Stimulated activated CD4-positive, alpha-beta T cell treated with anti-CD3 and anti-CD28 coated beads, Interleukin-12 subunit alpha, Interleukin-12 subunit beta, amount 100 ng/mL, for 4 hours (primary cell): ENCODE measurements around the gene NEK7.
"Not testable (repeated sequence)": the region's sequence is repeated elsewhere in the genome, so short reads cannot be mapped to it uniquely, and the experiment has no call there.

ENCODE experiments used
- DNase-seq: peaks from one replicate; pipeline ENCODE4 v3.0.0-alpha.2; 2020

The NEK7 gene

GRCh38 chr1:198173832-198174231 is 17.0 kb downstream of the NEK7 start:
- no peak for DNase-seq

- no peak for DNase-seq
Measured at GRCh38 chr1:198174297-198174696, 17.5 kb downstream of the NEK7 start.

GRCh38 chr1:198175423-198176170 is 18.8 kb downstream of the NEK7 start:
- no peak for DNase-seq

- DNase-seq: no peak
Measured at GRCh38 chr1:198176179-198176578, 19.4 kb downstream of the NEK7 start.

GRCh38 chr1:198177546-198177945 is 20.7 kb downstream of the NEK7 start:
- no peak for DNase-seq

GRCh38 chr1:198178615-198179014 is 21.8 kb downstream of the NEK7 start:
- no peak for DNase-seq

- no peak for DNase-seq
Measured at GRCh38 chr1:198179556-198179981, 22.8 kb downstream of the NEK7 start.

GRCh38 chr1:198183605-198184004 is 26.8 kb downstream of the NEK7 start:
- DNase-seq: no peak

- no peak for DNase-seq
Measured at GRCh38 chr1:198184516-198184915, 27.7 kb downstream of the NEK7 start.

GRCh38 chr1:198185146-198185545 is 28.3 kb downstream of the NEK7 start:
- DNase-seq: no peak

- DNase-seq: no peak
Measured at GRCh38 chr1:198185759-198186158, 29.0 kb downstream of the NEK7 start.

GRCh38 chr1:198186916-198187580 is 30.2 kb downstream of the NEK7 start:
- no peak for DNase-seq

GRCh38 chr1:198187973-198188588 is 31.3 kb downstream of the NEK7 start:
- no peak for DNase-seq

GRCh38 chr1:198191117-198191516 is 34.3 kb downstream of the NEK7 start:
- DNase-seq: no peak

- not testable (repeated sequence) for DNase-seq
Measured at GRCh38 chr1:198193871-198194270, 37.1 kb downstream of the NEK7 start.

GRCh38 chr1:198196630-198197029 is 39.8 kb downstream of the NEK7 start:
- DNase-seq: no peak

- no peak for DNase-seq
Measured at GRCh38 chr1:198197285-198197684, 40.5 kb downstream of the NEK7 start.

- no peak for DNase-seq
Measured at GRCh38 chr1:198199105-198199504, 42.3 kb downstream of the NEK7 start.

GRCh38 chr1:198201956-198202784 is 45.4 kb downstream of the NEK7 start:
- DNase-seq: peak; percentile 10

- no peak for DNase-seq
Measured at GRCh38 chr1:198203434-198203833, 46.6 kb downstream of the NEK7 start.

GRCh38 chr1:198205016-198205684 is 48.4 kb downstream of the NEK7 start:
- DNase-seq: no peak

- DNase-seq: no peak
Measured at GRCh38 chr1:198206292-198206691, 49.5 kb downstream of the NEK7 start.

- no peak for DNase-seq
Measured at GRCh38 chr1:198211696-198212095, 54.9 kb downstream of the NEK7 start.
